ENCODE results near the gene CBX8. TPM values are rescaled to one million over a fixed set of nuclear protein-coding genes. Genes with fewer than 3 reads are reported as not detected.

CBX8 gene
- total and polyA plus RNA-seq, 2 of the 13 experiments (the other 11 are each of a cell fraction or from before 2014, with no cell fraction given): 0.34 to 12.6 TPM

GRCh38 chr17:79811011-79811867 lies 14.4 kb upstream of the CBX8 start (continued):
- no peak for TF ChIP-seq HHEX (CRISPR knock-in tag; IDR thresholded peaks at IDR 0.05)
- TF ChIP-seq IRF2 (CRISPR knock-in tag; IDR thresholded peaks at IDR 0.05): peak; percentile 62; the same call in 1 of the 2 replicates
- peak; percentile 78; the same call in 1 of the 2 replicates for TF ChIP-seq ZNF691 (CRISPR knock-in tag; IDR thresholded peaks at IDR 0.05; ENCODE audit: borderline replicate concordance, low read depth)
- TF ChIP-seq, protein P1, sequence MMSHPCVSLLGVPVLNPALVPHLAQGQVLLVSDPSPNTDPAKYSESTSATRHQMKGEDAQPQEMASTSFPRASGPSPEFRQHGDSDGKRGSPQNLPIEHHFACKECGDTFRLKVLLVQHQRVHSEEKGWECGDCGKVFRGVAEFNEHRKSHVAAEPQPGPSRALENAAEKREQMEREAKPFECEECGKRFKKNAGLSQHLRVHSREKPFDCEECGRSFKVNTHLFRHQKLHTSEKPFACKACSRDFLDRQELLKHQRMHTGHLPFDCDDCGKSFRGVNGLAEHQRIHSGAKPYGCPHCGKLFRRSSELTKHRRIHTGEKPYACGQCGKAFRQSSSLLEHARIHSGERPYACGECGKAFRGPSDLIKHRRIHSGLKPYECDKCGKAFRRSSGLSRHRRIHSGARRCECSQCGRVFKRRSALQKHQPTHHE (CRISPR knock-in tag; IDR thresholded peaks at IDR 0.05; ENCODE audit: borderline replicate concordance): no peak; the same call in 1 of the 2 replicates
- TF ChIP-seq, protein P2, sequence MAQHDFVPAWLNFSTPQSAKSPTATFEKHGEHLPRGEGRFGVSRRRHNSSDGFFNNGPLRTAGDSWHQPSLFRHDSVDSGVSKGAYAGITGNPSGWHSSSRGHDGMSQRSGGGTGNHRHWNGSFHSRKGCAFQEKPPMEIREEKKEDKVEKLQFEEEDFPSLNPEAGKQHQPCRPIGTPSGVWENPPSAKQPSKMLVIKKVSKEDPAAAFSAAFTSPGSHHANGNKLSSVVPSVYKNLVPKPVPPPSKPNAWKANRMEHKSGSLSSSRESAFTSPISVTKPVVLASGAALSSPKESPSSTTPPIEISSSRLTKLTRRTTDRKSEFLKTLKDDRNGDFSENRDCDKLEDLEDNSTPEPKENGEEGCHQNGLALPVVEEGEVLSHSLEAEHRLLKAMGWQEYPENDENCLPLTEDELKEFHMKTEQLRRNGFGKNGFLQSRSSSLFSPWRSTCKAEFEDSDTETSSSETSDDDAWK (CRISPR knock-in tag; IDR thresholded peaks at IDR 0.05): no peak
- TF ChIP-seq CHD4 (IDR thresholded peaks at IDR 0.05; ENCODE audit: borderline replicate concordance, low read length): no peak
- no peak for TF ChIP-seq DR1 (CRISPR knock-in tag; IDR thresholded peaks at IDR 0.05)
- TF ChIP-seq KDM1A (CRISPR knock-in tag; IDR thresholded peaks at IDR 0.05): 0 out of 2 replicates have a peak, but pooled peaks have one; percentile 33
- TF ChIP-seq PRPF4 (IDR thresholded peaks at IDR 0.05; ENCODE audit: low read depth, low read length, poor library complexity, severe bottlenecking): peak; percentile 89
- TF ChIP-seq U2AF2 (IDR thresholded peaks at IDR 0.05; ENCODE audit: low read depth, low read length): no peak
- TF ChIP-seq ZZZ3 (CRISPR knock-in tag; IDR thresholded peaks at IDR 0.05; ENCODE audit: borderline replicate concordance): no peak
- TF ChIP-seq ATF7 (IDR thresholded peaks at IDR 0.05): no peak
- TF ChIP-seq ATF7 (CRISPR knock-in tag; IDR thresholded peaks at IDR 0.05): no peak
- TF ChIP-seq FOXA1 (IDR thresholded peaks at IDR 0.05): no peak
- no peak for TF ChIP-seq FOXA1 (CRISPR knock-in tag; IDR thresholded peaks at IDR 0.05)
- no peak for TF ChIP-seq HNRNPUL1 (IDR thresholded peaks at IDR 0.05; ENCODE audit: low read depth, low read length)
- TF ChIP-seq ZNF512B (CRISPR knock-in tag; IDR thresholded peaks at IDR 0.05; ENCODE audit: borderline replicate concordance): no peak
- TF ChIP-seq ZNF577 (CRISPR knock-in tag; IDR thresholded peaks at IDR 0.05; ENCODE audit: borderline replicate concordance, low read depth): no peak
- peak; percentile 80 for TF ChIP-seq MED1 (CRISPR knock-in tag; IDR thresholded peaks at IDR 0.05)
- TF ChIP-seq RBAK (CRISPR knock-in tag; IDR thresholded peaks at IDR 0.05): no peak

Measured in HepG2 (cell line).